ENCODE measurements around the gene SGSH. TPM values are rescaled to one million over a fixed set of nuclear protein-coding genes. Genes with fewer than 3 reads are reported as not detected.

SGSH gene
- total RNA-seq, 1 donor from 2014 or later, result 7.2 TPM

- Histone ChIP-seq H3K4me2 (no peak overlapping the region), H3K4me3 (no peak overlapping the region), H3K27me3 (no peaks in the 10 kb centered on the region), H4K20me1 (ENCODE audit: low read depth) (peaks cover 4% of the 10 kb centered on the region), H3K9ac (no peak overlapping the region), H3K4me1 (peaks cover 18% of the 10 kb centered on the region), H2AFZ (replicated peaks) (no peak overlapping the region), H3K27ac (no peak overlapping the region), H3K9me3 (ENCODE audit: low read depth) (no peaks in the 10 kb centered on the region), H3K79me2 (ENCODE audit: low read depth) (peaks cover 14% of the 10 kb centered on the region), H3F3A (ENCODE audit: low read depth) (peaks cover 3% of the 10 kb centered on the region), H3K36me3 (no peaks in the 10 kb centered on the region)
- peaks cover 15% of the 10 kb centered on the region for H3K27me3 Mint-ChIP-seq (ENCODE audit: insufficient read depth, low read depth)
- TF ChIP-seq CTCF (IDR thresholded peaks at IDR 0.05) (no peak), EZH2phosphoT487 (IDR thresholded peaks at IDR 0.05) (no peak), EZH2 (IDR thresholded peaks at IDR 0.05) (no peak)
- no peak overlapping the region for H3K4me3 Mint-ChIP-seq
- H3K9me3 Mint-ChIP-seq, result no peaks in the 10 kb centered on the region
- H3K27ac Mint-ChIP-seq, result no peak overlapping the region
- no peak for DNase-seq (ENCODE audit: low spot score)
- peaks cover 5% of the 10 kb centered on the region for H3K36me3 Mint-ChIP-seq
- H3K4me1 Mint-ChIP-seq, result peaks cover 14% of the 10 kb centered on the region
These were observed 3.4 kb downstream of the SGSH start for GRCh38 chr17:80216473-80217456.

GRCh38 chr17:80214878-80215210 is 5.3 kb downstream of the SGSH start:
- Histone ChIP-seq H3K27me3 (no peaks in the 10 kb centered on the region), H3K4me3 (no peak overlapping the region), H3K9me3 (ENCODE audit: low read depth) (no peaks in the 10 kb centered on the region), H3K79me2 (ENCODE audit: low read depth) (no peaks in the 10 kb centered on the region), H3K36me3 (no peaks in the 10 kb centered on the region), H3K27ac (no peak overlapping the region), H3F3A (ENCODE audit: low read depth) (no peaks in the 10 kb centered on the region), H3K4me2 (no peak overlapping the region), H4K20me1 (ENCODE audit: low read depth) (no peaks in the 10 kb centered on the region), H3K9ac (no peak overlapping the region), H2AFZ (replicated peaks) (no peak overlapping the region), H3K4me1 (peaks cover 7% of the 10 kb centered on the region)
- Mint-ChIP-seq H3K4me1 (peaks cover 11% of the 10 kb centered on the region), H3K36me3 (peaks cover 10% of the 10 kb centered on the region), H3K27ac (no peak overlapping the region), H3K4me3 (no peak overlapping the region), H3K9me3 (no peaks in the 10 kb centered on the region), H3K27me3 (ENCODE audit: insufficient read depth, low read depth) (peaks cover 14% of the 10 kb centered on the region)
- DNase-seq (ENCODE audit: low spot score), result no peak
- TF ChIP-seq EZH2 (IDR thresholded peaks at IDR 0.05) (no peak), EZH2phosphoT487 (IDR thresholded peaks at IDR 0.05) (no peak), CTCF (IDR thresholded peaks at IDR 0.05) (no peak)

GRCh38 chr17:80214012-80214877 is 5.9 kb downstream of the SGSH start:
- H3K9ac ChIP-seq, result no peak overlapping the region
- DNase-seq (ENCODE audit: low spot score), result no peak
- H3K4me1 ChIP-seq, result peaks cover 1% of the 10 kb centered on the region
- Mint-ChIP-seq H3K9me3 (no peaks in the 10 kb centered on the region), H3K4me1 (peaks cover 5% of the 10 kb centered on the region), H3K36me3 (peaks cover 10% of the 10 kb centered on the region), H3K4me3 (no peak overlapping the region), H3K27ac (no peak overlapping the region), H3K27me3 (ENCODE audit: insufficient read depth, low read depth) (peaks cover 13% of the 10 kb centered on the region)
- H3K79me2 ChIP-seq (ENCODE audit: low read depth), result no peaks in the 10 kb centered on the region
- H3K4me3 ChIP-seq, result no peak overlapping the region
- no peaks in the 10 kb centered on the region for H4K20me1 ChIP-seq (ENCODE audit: low read depth)
- no peak overlapping the region for H3K4me2 ChIP-seq
- no peaks in the 10 kb centered on the region for H3K27me3 ChIP-seq
- H3K27ac ChIP-seq, result no peak overlapping the region
- no peak overlapping the region for H2AFZ ChIP-seq (replicated peaks)
- no peaks in the 10 kb centered on the region for H3K36me3 ChIP-seq
- no peaks in the 10 kb centered on the region for H3F3A ChIP-seq (ENCODE audit: low read depth)
- TF ChIP-seq EZH2 (IDR thresholded peaks at IDR 0.05), result no peak
- no peak for TF ChIP-seq EZH2phosphoT487 (IDR thresholded peaks at IDR 0.05)
- TF ChIP-seq CTCF (IDR thresholded peaks at IDR 0.05), result no peak
- no peaks in the 10 kb centered on the region for H3K9me3 ChIP-seq (ENCODE audit: low read depth)

All from neural progenitor cell (in vitro differentiated cells).